GM12873 (cell line): ENCODE data around the gene MAGEA3.
A peak's percentile ranks its signal among the peaks of the same experiment; 100 is the strongest.
"Not testable (repeated sequence)": the region's sequence is repeated elsewhere in the genome, so short reads cannot be mapped to it uniquely, and the experiment has no call there.

Experiments
- TF ChIP-seq, protein P1 (sequence below): IDR thresholded peaks from 2 replicates; pipeline ENCODE4 v1.5.1; 2012; ENCODE audit warnings: low read depth, mild to moderate bottlenecking, moderate library complexity, low read length, control low read depth; ENCODE audit not compliant: insufficient read depth; ENCODE audit errors: missing control alignments

Gene MAGEA3, protein sequence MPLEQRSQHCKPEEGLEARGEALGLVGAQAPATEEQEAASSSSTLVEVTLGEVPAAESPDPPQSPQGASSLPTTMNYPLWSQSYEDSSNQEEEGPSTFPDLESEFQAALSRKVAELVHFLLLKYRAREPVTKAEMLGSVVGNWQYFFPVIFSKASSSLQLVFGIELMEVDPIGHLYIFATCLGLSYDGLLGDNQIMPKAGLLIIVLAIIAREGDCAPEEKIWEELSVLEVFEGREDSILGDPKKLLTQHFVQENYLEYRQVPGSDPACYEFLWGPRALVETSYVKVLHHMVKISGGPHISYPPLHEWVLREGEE

DNA sequence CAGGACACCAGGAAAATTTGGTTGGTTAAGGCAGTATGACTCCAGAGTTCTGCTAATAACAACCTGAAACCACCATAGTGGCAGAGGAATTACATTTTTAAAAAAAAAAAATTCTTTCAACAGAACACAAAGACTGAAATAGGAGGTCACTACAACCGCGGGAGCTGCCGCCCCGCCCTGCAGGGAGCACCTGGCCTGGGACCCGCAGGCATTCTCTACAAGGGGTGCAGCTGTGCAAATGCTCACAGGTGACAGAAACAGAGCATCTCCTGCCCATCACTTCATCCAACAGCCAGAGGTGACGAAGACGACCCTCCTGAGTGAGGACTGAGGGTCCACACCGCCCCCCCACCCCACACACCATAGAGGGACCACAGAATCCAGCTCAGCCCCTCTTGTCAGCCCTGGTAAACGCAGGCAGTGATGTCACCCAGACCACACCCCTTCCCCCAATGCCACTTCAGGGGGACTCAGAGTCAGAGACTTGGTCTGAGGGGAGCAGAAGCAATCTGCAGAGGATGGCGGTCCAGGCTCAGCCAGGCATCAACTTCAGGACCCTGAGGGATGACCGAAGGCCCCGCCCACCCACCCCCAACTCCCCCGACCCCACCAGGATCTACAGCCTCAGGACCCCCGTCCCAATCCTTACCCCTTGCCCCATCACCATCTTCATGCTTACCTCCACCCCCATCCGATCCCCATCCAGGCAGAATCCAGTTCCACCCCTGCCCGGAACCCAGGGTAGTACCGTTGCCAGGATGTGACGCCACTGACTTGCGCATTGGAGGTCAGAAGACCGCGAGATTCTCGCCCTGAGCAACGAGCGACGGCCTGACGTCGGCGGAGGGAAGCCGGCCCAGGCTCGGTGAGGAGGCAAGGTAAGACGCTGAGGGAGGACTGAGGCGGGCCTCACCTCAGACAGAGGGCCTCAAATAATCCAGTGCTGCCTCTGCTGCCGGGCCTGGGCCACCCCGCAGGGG is at the start of gene MAGEA3:
Gene MAGEA3, plus strand, starts transcription at position 843 of the 980 bp plus-strand sequence. CDS start 2,039 bp downstream, outside the sequence.
- TF ChIP-seq, protein P1, sequence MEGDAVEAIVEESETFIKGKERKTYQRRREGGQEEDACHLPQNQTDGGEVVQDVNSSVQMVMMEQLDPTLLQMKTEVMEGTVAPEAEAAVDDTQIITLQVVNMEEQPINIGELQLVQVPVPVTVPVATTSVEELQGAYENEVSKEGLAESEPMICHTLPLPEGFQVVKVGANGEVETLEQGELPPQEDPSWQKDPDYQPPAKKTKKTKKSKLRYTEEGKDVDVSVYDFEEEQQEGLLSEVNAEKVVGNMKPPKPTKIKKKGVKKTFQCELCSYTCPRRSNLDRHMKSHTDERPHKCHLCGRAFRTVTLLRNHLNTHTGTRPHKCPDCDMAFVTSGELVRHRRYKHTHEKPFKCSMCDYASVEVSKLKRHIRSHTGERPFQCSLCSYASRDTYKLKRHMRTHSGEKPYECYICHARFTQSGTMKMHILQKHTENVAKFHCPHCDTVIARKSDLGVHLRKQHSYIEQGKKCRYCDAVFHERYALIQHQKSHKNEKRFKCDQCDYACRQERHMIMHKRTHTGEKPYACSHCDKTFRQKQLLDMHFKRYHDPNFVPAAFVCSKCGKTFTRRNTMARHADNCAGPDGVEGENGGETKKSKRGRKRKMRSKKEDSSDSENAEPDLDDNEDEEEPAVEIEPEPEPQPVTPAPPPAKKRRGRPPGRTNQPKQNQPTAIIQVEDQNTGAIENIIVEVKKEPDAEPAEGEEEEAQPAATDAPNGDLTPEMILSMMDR: not testable (repeated sequence)

DNA sequence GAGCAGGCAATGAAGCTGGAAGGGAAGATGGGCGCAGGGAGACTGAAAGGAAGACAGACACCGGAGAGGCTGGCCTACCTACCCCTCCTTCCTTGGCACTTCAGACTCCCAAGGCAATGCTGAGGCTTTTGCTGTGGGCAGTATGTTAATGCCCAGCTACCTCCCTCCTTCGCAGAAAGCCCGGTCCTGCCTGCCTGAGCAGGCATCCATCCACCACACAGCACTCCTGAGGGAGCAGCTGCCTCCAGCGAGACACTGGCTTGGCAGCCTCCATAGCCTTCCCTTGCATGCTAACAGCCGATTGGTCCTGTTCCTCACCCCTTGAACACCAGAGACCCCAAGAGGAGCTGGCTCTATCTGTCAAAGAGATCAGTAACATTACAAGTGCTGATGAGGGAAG is 46.5 kb upstream of the MAGEA3 start:
- TF ChIP-seq, protein P1: no peak

DNA sequence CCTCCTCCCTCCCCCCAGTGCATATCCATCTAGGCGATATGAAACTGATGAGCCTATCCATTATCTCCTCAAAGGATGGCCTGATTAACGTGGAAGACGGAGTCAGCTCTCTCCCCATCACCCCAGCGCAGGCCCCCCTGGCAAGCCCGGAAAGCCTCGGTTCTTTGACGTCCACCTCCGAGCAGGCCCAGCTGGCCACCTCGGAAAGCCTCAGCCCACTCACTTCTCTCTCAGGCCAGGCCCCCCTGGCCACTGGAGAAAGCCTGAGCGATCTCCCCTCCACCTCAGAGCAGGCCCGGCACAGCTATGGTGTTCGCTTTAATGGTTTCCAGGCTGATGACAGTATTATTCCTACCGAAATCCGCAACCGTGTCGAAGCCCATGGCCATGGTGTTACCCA is 46.1 kb upstream of the MAGEA3 start:
- TF ChIP-seq, protein P1: no peak

DNA sequence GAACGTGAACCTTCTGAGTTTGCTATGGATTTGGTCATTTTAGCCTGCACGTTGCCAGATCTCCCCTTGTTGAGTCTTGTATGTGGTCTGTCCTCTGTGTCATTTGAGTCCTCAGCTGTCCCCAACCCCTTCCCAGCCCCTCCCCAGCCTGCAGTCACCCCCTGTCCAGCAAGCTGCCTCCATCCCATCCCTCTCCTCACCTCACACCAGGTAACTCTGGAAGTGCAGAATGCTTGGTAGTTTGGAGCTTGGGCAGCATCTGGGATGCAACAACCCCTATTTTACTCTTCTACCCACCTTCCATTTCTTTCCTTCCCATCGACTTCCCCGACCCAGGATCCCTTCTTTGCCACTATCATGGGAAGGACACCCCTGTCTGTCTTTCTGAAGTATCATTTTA is 42.5 kb upstream of the MAGEA3 start:
- TF ChIP-seq, protein P1: no peak

DNA sequence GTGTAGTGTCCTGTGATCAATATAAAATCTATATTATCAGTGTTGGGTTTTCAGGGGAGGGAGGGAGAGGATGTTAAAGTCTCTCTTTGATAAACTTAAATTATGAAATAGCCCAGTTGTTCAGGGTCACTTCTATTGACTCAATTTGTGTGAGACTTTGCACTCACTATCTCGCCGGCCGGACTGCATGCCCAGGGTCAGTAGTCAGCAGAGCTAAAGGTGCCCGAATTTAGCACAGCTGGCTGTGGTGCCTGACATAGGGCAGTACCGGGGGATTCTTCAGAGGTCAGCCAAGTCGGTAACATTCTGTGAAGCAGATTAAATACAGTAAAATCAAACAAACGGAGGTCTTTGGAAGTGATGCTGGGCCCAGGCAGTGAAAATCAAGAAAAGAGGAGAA is 41.7 kb upstream of the MAGEA3 start:
- TF ChIP-seq, protein P1: no peak

DNA sequence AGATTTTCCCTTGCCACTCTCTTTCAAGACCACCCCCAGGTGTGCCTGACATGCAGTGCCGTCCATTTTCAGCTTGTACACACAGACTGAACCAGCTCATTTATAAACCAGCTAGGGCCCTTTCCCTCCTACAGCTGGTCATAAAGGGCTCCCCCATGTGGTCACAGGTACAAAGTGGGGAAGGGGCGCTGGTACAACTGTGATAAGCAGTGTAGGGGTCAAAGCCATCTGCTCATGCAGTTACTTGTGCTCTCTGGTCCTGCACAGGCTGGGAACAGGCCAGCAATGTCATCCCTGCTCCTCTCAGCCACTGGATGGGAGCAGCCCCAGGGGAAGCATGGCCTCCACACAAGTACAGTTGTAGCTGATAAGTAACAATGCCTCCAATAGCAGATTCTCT is 40.3 kb upstream of the MAGEA3 start:
- TF ChIP-seq, protein P1: peak; percentile 22

DNA sequence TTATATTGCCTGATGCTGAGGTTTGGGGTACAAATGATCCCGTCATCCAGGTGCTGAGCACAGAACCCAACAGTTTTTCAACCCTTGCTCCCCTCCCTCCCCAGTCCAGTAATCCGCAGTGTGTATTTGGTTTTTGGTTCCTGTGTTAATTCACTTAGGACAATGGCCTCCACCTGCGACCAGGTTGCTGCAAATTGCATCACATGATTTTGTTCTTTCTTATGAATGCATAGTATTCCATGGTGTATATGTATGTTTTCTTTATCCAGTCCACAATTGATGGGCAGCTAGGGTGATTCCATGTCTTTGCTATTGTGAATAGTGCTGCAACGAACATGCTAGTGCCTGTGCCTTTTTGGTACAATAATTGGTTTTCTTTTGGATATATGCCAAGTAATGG is 35.5 kb upstream of the MAGEA3 start:
- TF ChIP-seq, protein P1: no peak
